ENCODE measurements around the gene SUFU.
"Not testable (repeated sequence)": the region's sequence is repeated elsewhere in the genome, so short reads cannot be mapped to it uniquely, and the experiment has no call there.

The SUFU gene

DNA sequence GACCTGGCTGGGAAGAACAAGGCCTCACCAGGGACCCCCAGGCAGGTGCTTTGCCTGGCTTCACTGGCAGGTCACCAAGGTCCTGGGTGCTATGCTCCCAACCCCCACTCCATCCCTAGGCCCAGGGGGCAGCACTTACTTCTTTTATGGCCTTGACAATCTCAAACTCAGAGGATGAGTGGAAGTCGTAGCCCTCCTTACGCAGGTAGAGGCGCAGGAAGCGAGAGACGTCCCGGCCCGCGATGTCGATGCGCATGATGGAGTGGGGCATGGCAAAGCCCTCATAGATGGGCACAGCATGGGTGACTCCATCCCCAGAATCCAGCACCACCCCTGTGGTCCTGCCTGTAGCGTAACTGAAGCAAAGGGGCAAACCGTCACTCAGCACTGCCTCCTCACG is 19.8 kb upstream of the SUFU start:
- no peak for DNase-seq

- peak; percentile 68 for DNase-seq
Measured at GRCh38 chr10:102485093-102485784, 18.5 kb upstream of the SUFU start.

- DNase-seq: no peak
Measured at GRCh38 chr10:102491136-102491535, 12.6 kb upstream of the SUFU start.

DNA sequence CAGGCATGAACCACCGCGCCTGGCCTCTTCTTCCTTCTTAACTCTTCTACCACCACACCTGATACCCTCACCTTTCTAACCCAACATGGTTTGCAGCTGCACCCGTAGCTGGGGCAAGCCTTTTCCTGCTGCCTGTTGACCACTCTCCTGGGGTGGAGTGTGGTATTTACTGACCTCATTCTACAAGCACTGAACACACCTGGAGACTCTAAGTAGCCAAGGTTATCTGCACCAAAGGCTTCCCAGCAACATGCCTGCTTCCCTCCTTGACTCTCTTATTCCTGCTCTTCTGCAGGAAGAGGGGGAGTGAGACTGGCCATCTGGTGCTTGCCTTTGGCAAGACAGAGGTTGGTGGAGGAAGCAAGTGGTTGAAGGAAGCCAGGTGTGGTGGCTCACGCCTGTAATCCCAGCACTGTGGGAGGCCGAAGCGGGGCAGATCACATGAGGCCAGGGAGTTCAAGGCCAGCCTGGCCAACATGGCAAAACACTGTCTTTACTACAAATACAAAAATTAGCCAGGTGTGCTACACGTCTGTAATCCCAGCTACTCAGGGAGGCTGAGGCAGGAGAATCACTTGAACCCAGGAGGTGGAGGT is 11.3 kb upstream of the SUFU start:
- DNase-seq: no peak

DNA sequence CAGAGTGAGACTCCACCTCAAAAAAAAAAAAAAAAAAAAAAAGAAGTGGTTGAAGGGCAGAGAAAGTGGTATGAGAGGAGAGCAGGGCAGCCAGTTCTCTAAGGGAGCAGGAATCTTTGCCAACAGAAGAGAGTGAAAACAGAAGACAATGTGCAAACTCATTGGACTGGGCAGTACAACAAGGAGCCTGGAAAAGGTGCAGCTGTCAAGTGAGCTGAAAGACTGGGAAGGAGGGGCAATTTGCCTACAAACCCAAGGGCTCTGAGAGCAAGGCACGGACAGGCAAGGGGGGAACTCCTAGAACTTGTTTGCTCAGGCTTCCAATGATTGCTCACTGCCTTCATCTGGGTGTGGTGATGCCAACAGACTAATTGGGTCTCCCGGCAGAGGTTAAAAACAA is 10.8 kb upstream of the SUFU start:
- DNase-seq: no peak

GRCh38 chr10:102493771-102494170 is 10.0 kb upstream of the SUFU start:
- DNase-seq: no peak

DNA sequence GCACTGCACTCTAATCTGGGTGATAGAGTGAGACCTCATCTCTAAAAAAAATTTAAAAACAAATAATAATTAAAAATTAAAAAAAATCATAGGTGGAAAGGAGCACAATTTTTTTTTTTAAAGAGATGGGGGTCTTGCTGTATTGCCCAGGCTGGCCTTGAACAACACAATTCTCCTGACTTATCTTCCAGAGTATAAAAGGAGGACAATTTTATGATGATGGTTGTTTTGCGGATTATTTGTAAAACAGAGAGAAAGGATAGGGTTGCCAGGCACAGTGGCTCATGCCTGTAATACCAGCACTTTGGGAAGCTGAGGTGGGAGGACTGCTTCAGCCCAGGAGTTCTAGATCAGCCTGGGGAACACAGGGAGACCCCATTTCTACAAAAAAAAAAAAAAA is 6.2 kb upstream of the SUFU start:
- DNase-seq: no peak

DNA sequence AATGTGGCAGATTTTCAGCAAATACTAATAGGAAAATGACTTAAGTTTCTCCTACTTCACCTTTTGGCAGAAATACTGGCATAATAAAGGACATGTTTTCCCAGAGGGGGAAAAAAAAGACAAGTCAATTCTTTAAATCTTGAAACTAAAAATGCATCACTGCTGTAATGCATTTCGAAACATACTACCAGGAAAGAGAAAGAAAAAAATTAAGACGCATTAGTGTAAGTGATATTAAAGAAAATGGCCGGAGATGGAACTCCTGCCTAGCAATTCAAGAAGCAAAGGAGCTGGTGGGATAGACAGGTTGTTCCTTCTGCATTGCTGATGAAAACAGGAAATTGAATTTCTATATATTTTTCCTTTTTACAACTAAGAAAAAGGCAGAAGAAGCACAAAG is 4.4 kb upstream of the SUFU start:
- no peak for DNase-seq

GRCh38 chr10:102500686-102501085 is 3.1 kb upstream of the SUFU start:
- not testable (repeated sequence) for DNase-seq

DNA sequence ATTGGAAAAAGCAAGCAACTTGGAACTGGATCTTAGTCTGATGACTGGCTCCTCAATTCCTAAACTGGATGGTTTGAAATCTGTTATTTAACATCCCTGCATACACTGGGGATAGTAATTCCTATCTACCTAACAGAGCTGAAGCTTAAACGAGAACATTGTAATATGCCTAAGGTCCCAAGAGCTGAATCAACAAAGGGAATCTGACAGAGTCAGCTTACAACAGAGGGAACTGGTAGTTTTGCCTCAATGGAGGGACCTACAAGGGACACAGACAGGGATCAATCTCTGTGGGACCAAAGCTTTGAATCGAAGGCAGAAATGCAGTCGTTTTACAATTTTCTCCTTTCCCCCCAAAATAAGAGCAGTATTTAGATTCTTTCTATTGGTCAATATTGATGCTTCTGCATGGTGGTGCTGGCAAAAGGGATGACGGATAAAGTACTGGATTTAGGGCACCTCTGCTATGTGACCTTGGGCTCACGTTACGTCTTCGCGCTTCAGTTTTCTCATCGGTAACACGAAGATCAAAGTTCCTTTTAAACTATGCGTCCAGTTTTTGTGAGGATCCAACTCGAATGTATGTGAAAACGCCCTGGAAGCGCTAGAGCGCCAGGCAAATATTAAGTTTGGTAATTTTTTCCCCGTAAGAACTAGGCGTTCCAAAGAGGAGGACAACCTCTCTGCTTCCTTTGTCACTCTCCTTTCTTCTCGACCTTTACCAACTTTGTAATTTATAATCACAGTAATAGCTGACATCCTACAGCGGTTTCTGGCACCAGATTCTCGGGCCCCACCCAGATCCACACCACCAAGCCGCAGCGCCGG is 2.4 kb upstream of the SUFU start:
- no peak for DNase-seq

GRCh38 chr10:102502029-102502336 is 1.8 kb upstream of the SUFU start:
- peak; percentile 100 for DNase-seq

DNA sequence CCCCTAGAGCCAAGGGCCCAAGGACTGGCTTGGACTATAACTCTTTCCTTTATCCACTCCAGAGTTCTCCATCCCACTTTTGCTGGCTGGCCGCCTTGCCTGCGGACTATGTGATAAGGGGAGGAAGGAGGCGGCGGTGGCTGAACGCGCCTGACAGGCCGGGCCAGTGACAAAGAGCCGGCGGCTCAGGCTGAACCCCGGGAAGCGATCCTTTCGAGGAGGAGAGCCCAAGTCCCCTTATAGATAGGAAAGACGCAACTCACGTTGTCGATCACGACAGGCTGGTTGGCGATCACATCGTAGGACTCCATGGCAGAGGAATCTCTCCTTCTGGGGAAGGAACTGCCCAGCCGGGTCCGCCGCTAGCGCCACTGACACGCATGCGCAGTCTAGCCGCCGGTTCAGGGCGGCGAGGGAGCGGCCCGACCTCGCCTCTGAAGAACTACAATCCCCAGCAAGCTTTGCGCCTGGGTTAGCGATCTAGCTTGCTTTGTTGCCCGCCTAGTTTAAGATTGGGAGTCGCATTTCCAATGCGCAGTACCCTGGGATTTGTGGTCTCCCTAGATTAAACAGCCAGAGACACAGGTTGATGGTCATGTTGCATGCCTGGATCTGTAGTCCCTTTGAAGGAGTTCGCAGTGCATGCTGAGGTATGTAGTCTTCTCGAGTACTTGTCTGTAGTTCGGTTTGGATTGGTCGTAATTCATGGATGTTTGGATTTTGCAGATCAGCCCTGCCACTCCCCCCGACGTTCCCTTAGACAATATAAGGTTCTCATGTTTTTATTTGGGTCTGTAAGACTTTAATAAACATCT is 1.2 kb upstream of the SUFU start, which contains the start of gene ACTR1A:
TSS of gene ACTR1A (minus strand) at position 376 of the 815 bp plus-strand sequence. CDS start at position 311, 65 bp downstream.
- DNase-seq: peak; percentile 98

GRCh38 chr10:102504179-102504975 is 605 bp downstream of the SUFU start:
- peak; percentile 59 for DNase-seq

GRCh38 chr10:102504976-102505300 is 1.2 kb downstream of the SUFU start:
- no peak for DNase-seq

GRCh38 chr10:102505462-102506115 is 1.8 kb downstream of the SUFU start:
- DNase-seq: peak; percentile 61

DNA sequence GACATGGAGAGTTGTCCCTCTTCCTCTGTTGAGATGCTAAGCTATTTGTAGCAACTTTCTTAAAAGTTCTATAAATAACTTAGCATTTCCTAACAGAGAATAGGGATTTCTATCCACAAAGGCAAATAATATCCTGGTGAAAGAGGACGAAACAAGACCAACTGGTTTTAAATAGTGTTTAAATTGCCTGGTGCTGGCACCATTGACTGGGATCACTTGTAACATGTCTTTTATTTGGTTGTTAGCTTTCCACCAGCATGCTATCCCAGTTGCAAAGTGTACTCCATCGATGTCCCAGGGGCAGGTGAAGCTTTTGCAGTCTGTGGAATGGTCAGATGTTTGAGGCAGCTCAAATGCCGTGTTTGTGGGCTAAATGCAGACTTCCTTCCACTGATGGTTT is 3.7 kb downstream of the SUFU start:
- DNase-seq: no peak

GRCh38 chr10:102508506-102508905 is 4.7 kb downstream of the SUFU start:
- DNase-seq: no peak

DNA sequence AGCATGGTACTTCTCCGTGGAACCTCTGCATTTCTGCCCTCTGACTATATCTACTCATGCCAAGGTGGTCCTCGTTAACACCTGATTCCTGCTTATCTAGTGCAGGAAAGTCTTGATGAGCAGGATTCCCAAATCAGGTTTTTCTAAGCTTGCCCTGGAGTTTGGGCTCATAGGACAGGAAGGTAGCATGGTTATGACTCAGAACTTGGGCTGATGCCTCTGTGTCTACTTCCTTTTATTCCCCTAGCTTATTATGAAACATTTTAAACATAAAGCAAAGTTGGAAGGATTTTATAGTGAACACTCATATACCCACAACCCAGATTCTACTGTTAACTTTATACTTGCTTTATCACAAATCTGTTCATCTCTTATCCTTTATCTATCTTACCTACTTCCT is 5.6 kb downstream of the SUFU start:
- no peak for DNase-seq

DNA sequence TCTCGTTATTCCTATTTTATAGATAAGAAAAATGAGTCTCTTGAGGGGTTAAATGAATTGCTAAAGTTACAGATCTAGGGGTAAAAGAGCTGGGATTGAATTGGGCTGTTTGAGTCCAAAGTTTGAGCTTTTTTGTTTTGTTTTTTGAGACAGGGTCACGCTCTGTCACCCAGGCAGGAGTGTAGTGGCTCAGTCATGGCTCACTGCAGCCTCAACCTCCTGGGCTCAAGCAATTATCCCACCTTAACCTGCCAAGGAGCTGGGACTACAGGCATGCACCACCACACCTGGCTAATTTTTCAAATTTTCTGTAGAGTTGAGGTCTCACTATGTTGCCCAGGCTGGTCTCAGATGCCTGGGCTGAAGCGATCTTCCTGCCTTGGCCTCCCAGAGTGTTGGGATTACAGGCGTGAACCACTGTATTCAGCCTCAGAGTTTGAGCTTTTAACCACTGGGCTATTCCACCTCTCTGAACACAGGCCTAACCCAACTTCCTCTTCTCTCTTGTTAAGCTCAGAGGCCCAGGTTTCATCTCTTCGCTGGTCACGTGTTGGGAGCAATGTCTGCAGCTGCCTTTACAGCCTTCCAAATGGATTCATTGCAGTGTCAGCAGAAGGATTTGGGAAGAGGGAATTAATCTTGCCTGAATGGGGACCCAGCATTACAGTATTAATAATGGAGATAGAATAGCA is 8.0 kb downstream of the SUFU start:
- DNase-seq: peak; percentile 44

DNA sequence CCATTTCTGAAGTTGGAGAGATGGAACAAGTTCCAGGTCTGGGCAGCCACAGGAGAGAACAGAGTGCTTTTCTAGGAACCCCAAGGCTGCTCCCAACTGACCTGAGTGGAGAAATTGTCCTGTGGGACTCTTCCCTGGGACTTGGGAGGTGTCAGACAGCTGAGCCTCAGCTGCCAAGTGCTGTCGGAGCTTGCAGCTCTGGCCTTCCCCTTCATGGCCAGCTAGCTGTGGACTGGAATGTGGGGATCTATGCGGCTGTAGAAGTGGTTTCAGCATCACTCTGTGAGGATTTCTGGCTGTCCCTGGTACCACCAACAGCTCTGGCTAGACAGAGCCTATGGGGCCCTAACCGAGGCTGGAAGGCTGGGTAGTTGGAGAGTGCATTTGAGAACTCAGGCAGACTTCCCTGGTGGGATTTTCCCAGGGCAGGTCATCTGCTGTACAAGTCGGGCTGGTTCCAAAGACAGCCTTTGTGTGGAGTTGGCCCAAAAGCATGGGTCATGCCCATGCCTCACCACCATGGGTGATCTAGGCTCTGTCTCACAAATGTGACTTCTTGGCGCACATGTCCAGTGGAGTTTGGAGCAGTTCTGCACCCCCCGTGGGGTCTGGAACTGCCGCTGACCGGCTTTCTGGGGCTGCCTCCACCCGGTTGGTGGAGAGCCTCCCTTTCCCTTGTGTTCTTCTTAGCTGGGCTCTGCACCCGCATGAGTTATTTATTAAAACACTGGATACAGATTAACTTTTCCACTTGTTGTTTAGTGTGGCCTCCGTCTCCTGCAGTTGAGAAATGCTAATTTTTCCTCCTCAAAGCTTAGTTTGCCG is 10.9 kb downstream of the SUFU start:
- no peak for DNase-seq
